Uterus (tissue), 4 donors: ENCODE measurements around the gene U2AF1L4. TPM values are rescaled to one million over a fixed set of nuclear protein-coding genes. Genes with fewer than 3 reads are reported as not detected.

Experiments used
- DNase-seq, 2 donors: peaks; one replicate each; pipeline ENCODE4 v3.0.0-alpha.2; 2019 to 2020
- H3K27ac ChIP-seq, 2 donors: fragments of 200-600 bp; sonication (generic); 1 replicate in 1 of 2; 2 replicates in 1 of 2; pipeline ENCODE4 v1.5.1; 2016 to 2018
- H3K27me3 ChIP-seq, 2 donors: fragments of 200-600 bp; sonication (generic); one replicate each; pipeline ENCODE4 v1.5.1; 2018 to 2019; ENCODE audit warnings: control low read depth in 1 of 2
- H3K36me3 ChIP-seq, 2 donors: fragments of 200-600 bp; sonication (generic); one replicate each; pipeline ENCODE4 v1.5.1; 2019; ENCODE audit warnings: control low read depth in 1 of 2
- H3K4me1 ChIP-seq, 2 donors: fragments of 200-600 bp; sonication (generic); one replicate each; pipeline ENCODE4 v1.5.1; 2018 to 2019; ENCODE audit warnings: control low read depth in 1 of 2
- H3K4me3 ChIP-seq, 2 donors: fragments of 200-600 bp; sonication (generic); 1 replicate in 1 of 2; 2 replicates in 1 of 2; pipeline ENCODE4 v1.5.1; 2018 to 2019; ENCODE audit warnings: mild to moderate bottlenecking in 1 of 2
- H3K9me3 ChIP-seq, 2 donors: fragments of 200-600 bp; sonication (generic); one replicate each; pipeline ENCODE4 v1.5.1; 2019; ENCODE audit warnings: control low read depth in 1 of 2
- CTCF ChIP-seq, 4 experiments: fragments of 200-600 bp in 2 of 4; fragments of 450-650 bp in 2 of 4; sonication (generic) in 2 of 4; IDR thresholded peaks; one replicate each; pipeline ENCODE4 v1.5.1; 2016 to 2019; ENCODE audit warnings: antibody characterized with exemption in 4 of 4, mild to moderate bottlenecking in 2 of 4, moderate library complexity in 1 of 4
- POLR2A ChIP-seq, 2 donors: fragments of 450-650 bp; IDR thresholded peaks; one replicate each; pipeline ENCODE4 v1.6.1; 2016; ENCODE audit warnings: antibody characterized with exemption in 2 of 2, mild to moderate bottlenecking in 1 of 2, moderate library complexity in 1 of 2
- intact Hi-C: fragments of 100-400 bp; cut with DNase I; formaldehyde crosslinking; loops from one replicate; pipeline ENCODE4 v1.15.1; 2023; ENCODE audit warnings: low total_unique reads
- total RNA-seq, 4 donors: library from RNA; depleted of rRNA in 3 of 4; stranded (reverse); fragments of >200 nt in 3 of 4; gene quantifications; one replicate each; pipeline versions ENCODE4 v1.1.0 to v1.2.4, GENCODE V29; 2014 to 2023
- donor health status: DM: yes; HTN: yes; CAD: no.

The U2AF1L4 gene
- total RNA-seq, 4 donors from 2014 or later = 6.5 to 116 (median 19.5) TPM

- TF ChIP-seq POLR2A (IDR thresholded peaks at IDR 0.05) (no peak), CTCF (IDR thresholded peaks at IDR 0.05) (no peak)
Observed at GRCh38 chr19:35784503-35785338, 39.5 kb upstream of the U2AF1L4 start.

GRCh38 chr19:35783469-35784434, 38.5 kb upstream of the U2AF1L4 start:
- intact Hi-C loops = loop anchor here (10.0 kb wide), 1 partner anchor 151 kb away; the partner anchor contains the start of gene LRFN3
- no peak overlapping the region for H3K4me3 ChIP-seq
- no peaks in the 10 kb centered on the region for H3K36me3 ChIP-seq
- DNase-seq = no peak
- no peaks in the 10 kb centered on the region for H3K9me3 ChIP-seq
- H3K27ac ChIP-seq = no peak overlapping the region
- H3K27me3 ChIP-seq = no peaks in the 10 kb centered on the region
- TF ChIP-seq POLR2A (IDR thresholded peaks at IDR 0.05) (no peak), CTCF (IDR thresholded peaks at IDR 0.05) (no peak)
- no peaks in the 10 kb centered on the region for H3K4me1 ChIP-seq

More at GRCh38 chr19:35784503-35785338, 39.5 kb upstream of the U2AF1L4 start:
- intact Hi-C loops = loop anchor here (10.0 kb wide), 1 partner anchor 150 kb away; the partner anchor contains the start of gene LRFN3
- H3K27me3 ChIP-seq = no peaks in the 10 kb centered on the region
- no peaks in the 10 kb centered on the region for H3K36me3 ChIP-seq
- no peaks in the 10 kb centered on the region for H3K4me1 ChIP-seq
- no peak overlapping the region for H3K4me3 ChIP-seq
- no peak overlapping the region for H3K27ac ChIP-seq
- DNase-seq = no peak
- H3K9me3 ChIP-seq = no peaks in the 10 kb centered on the region

- no peaks in the 10 kb centered on the region for H3K4me1 ChIP-seq
- H3K4me3 ChIP-seq = no peak overlapping the region
- no peak overlapping the region for H3K27ac ChIP-seq
- no peak for TF ChIP-seq POLR2A (IDR thresholded peaks at IDR 0.05)
- TF ChIP-seq CTCF (IDR thresholded peaks at IDR 0.05) = no peak
- H3K9me3 ChIP-seq = no peaks in the 10 kb centered on the region
- no peaks in the 10 kb centered on the region for H3K36me3 ChIP-seq
- DNase-seq = no peak
- intact Hi-C loops = loop anchor here (10.0 kb wide), 1 partner anchor 152 kb away; the partner anchor contains the start of gene LRFN3
- H3K27me3 ChIP-seq = no peaks in the 10 kb centered on the region
Observed at GRCh38 chr19:35782589-35782988, 37.4 kb upstream of the U2AF1L4 start.

- intact Hi-C loops = loop anchor here (10.0 kb wide), 1 partner anchor 153 kb away; the partner anchor contains the start of gene LRFN3
- Histone ChIP-seq H3K4me1 (no peaks in the 10 kb centered on the region), H3K4me3 (no peak overlapping the region), H3K36me3 (no peaks in the 10 kb centered on the region), H3K27me3 (no peaks in the 10 kb centered on the region), H3K9me3 (no peaks in the 10 kb centered on the region), H3K27ac (no peak overlapping the region)
- DNase-seq = no peak
- TF ChIP-seq CTCF (IDR thresholded peaks at IDR 0.05) (no peak), POLR2A (IDR thresholded peaks at IDR 0.05) (no peak)
Observed at GRCh38 chr19:35781650-35782049, 36.4 kb upstream of the U2AF1L4 start.
